AG09319 (cell line): ENCODE data around the gene ATG9B.

Experiments
- DNase-seq: peaks from one replicate; pipeline ENCODE4 v3.0.0-alpha.2; 2010; ENCODE audit warnings: low read depth; ENCODE audit errors: extremely low read depth
- CTCF ChIP-seq: IDR thresholded peaks from 2 replicates; pipeline ENCODE4 v1.5.1; 2011; ENCODE audit warnings: low read depth, mild to moderate bottlenecking, inconsistent platforms, low read length, moderate library complexity

The ATG9B gene

GRCh38 chr7:151023232-151023631, 1.1 kb downstream of the ATG9B start:
- no peak for DNase-seq
- no peak for TF ChIP-seq CTCF

- no peak for TF ChIP-seq CTCF
- no peak for DNase-seq
Measured at GRCh38 chr7:151020231-151020630, 4.1 kb downstream of the ATG9B start.

- no peak for DNase-seq
- TF ChIP-seq CTCF = no peak
Measured at GRCh38 chr7:151019130-151019447, 5.2 kb downstream of the ATG9B start.

GRCh38 chr7:151018421-151019129, 5.7 kb downstream of the ATG9B start:
- no peak for TF ChIP-seq CTCF
- no peak for DNase-seq

GRCh38 chr7:151017953-151018420, 6.3 kb downstream of the ATG9B start:
- TF ChIP-seq CTCF = peak; percentile 94
- no peak for DNase-seq

- no peak for TF ChIP-seq CTCF
- DNase-seq = no peak
Measured at GRCh38 chr7:151017370-151017952, 6.8 kb downstream of the ATG9B start.

GRCh38 chr7:151016942-151017341, 7.4 kb downstream of the ATG9B start:
- TF ChIP-seq CTCF = no peak
- no peak for DNase-seq
